Brain microvascular endothelial cell (primary cell): ENCODE data around the gene NR1I3.
"Not testable (repeated sequence)": the region's sequence is repeated elsewhere in the genome, so short reads cannot be mapped to it uniquely, and the experiment has no call there.

Experiments
- DNase-seq: peaks from one replicate; pipeline ENCODE4 v3.0.0-alpha.2; 2020
- H3K27ac ChIP-seq: fragments of 250-450 bp; sonication (Bioruptor Pico); 2 replicates; pipeline ENCODE4 v1.5.1; 2020; ENCODE audit warnings: mild to moderate bottlenecking, moderate library complexity
- H3K27me3 ChIP-seq: fragments of 250-450 bp; sonication (Bioruptor Pico); replicated peaks from 2 replicates; pipeline ENCODE4 v1.5.1; 2020; ENCODE audit warnings: mild to moderate bottlenecking
- H3K36me3 ChIP-seq: fragments of 250-450 bp; sonication (Bioruptor Pico); replicated peaks from 2 replicates; pipeline ENCODE4 v1.5.1; 2020; ENCODE audit warnings: mild to moderate bottlenecking
- H3K4me3 ChIP-seq: 2 replicates; pipeline ENCODE4 v1.5.1; 2011; ENCODE audit warnings: low read depth, mild to moderate bottlenecking, control low read depth, low read length, moderate library complexity
- CTCF ChIP-seq: IDR thresholded peaks from 2 replicates; pipeline ENCODE4 v1.5.1; 2011; ENCODE audit warnings: low read depth, mild to moderate bottlenecking, moderate library complexity, low read length, control low read depth, inconsistent platforms; ENCODE audit errors: missing control alignments
- in situ Hi-C: cut with HindIII; loops from 2 replicates; pipeline ENCODE4 v1.10.0; 2017; ENCODE audit warnings: low sequenced_read_pairs, low pct_ligation_motif_present

The NR1I3 gene

GRCh38 chr1:161227196-161227871 lies 10.7 kb downstream of the NR1I3 start:
- DNase-seq, result peak; percentile 67
- in situ Hi-C loops, result no loop called here
- Histone ChIP-seq H3K27ac (no peak overlapping the region), H3K27me3 (no peaks in the 10 kb centered on the region), H3K4me3 (peak overlapping the region; percentile 96), H3K36me3 (peaks cover 27% of the 10 kb centered on the region)
- TF ChIP-seq CTCF, result peak; percentile 82

- Histone ChIP-seq H3K4me3 (peak overlapping the region; percentile 96), H3K27me3 (no peaks in the 10 kb centered on the region), H3K27ac (no peak overlapping the region), H3K36me3 (peaks cover 27% of the 10 kb centered on the region)
- TF ChIP-seq CTCF, result no peak
- no peak for DNase-seq
- in situ Hi-C loops, result no loop called here
Observed at GRCh38 chr1:161226759-161227158, 11.2 kb downstream of the NR1I3 start.

GRCh38 chr1:161226320-161226711 lies 11.7 kb downstream of the NR1I3 start:
- peaks cover 27% of the 10 kb centered on the region for H3K36me3 ChIP-seq
- no peak for DNase-seq
- TF ChIP-seq CTCF, result no peak
- peak overlapping the region; percentile 96 for H3K4me3 ChIP-seq
- H3K27me3 ChIP-seq, result no peaks in the 10 kb centered on the region
- peak overlapping the region; percentile 58 for H3K27ac ChIP-seq
- in situ Hi-C loops, result no loop called here

GRCh38 chr1:161225534-161226319 lies 12.3 kb downstream of the NR1I3 start, which contains the start of gene TOMM40L:
TOMM40L (plus strand) TSS chr1:161226060; CDS start chr1:161226490, 430 bp downstream.
- Histone ChIP-seq H3K27me3 (no peaks in the 10 kb centered on the region), H3K27ac (peak within 1 kb of the TSS; percentile 58), H3K4me3 (peak within 1 kb of the TSS; percentile 96), H3K36me3 (peaks cover 27% of the 10 kb centered on the region)
- in situ Hi-C loops, result no loop called here
- peak; percentile 76 for TF ChIP-seq CTCF
- DNase-seq, result peak; percentile 99

GRCh38 chr1:161225178-161225533 lies 12.8 kb downstream of the NR1I3 start:
- DNase-seq, result no peak
- in situ Hi-C loops, result no loop called here
- no peak overlapping the region for H3K4me3 ChIP-seq

GRCh38 chr1:161224695-161225087 lies 13.3 kb downstream of the NR1I3 start:
- DNase-seq, H3K4me3 ChIP-seq, H3K27me3 ChIP-seq, H3K27ac ChIP-seq: not testable (repeated sequence)
- in situ Hi-C loops, result loop anchor here (25.0 kb wide), 1 partner anchor 163 kb away; no protein-coding TSS in a partner anchor
- H3K36me3 ChIP-seq, result peaks cover 20% of the 10 kb centered on the region

More at GRCh38 chr1:161225178-161225533, 12.8 kb downstream of the NR1I3 start:
- H3K36me3 ChIP-seq, result peaks cover 25% of the 10 kb centered on the region
- no peak for TF ChIP-seq CTCF
- H3K27me3 ChIP-seq, result no peaks in the 10 kb centered on the region
- no peak overlapping the region for H3K27ac ChIP-seq
